ENCODE results near the gene PLEKHM1. TPM values are rescaled to one million over a fixed set of nuclear protein-coding genes. Genes with fewer than 3 reads are reported as not detected.

PLEKHM1 gene
- total and polyA plus RNA-seq, 12 donors = 10.1 to 152 (median 51.6) TPM

GRCh38 chr17:45427181-45427835, 63.2 kb downstream of the PLEKHM1 start:
- intact Hi-C loops (cut with DNase I) = no loop called here
- H3K27ac ChIP-seq = no peak overlapping the region
- H3K27me3 ChIP-seq = peaks cover 17% of the 10 kb centered on the region
- peaks cover 24 to 32% of the 10 kb centered on the region in 2 donors for H3K4me1 ChIP-seq (replicated peaks in 1 of 2)
- no peaks in the 10 kb centered on the region for H3K9me3 ChIP-seq (replicated peaks in 1 of 3)
- no peak for DNase-seq
- H3K36me3 ChIP-seq (replicated peaks in 1 of 2) = no peaks in the 10 kb centered on the region
- WGBS, 4 donors = 73 to 85% (median 81%) methylated on average over 8 to 11 of the region's 11 CpGs
- H3K4me3 ChIP-seq = no peak overlapping the region
- no peak for TF ChIP-seq CTCF (IDR thresholded peaks at IDR 0.05)
- no peak for TF ChIP-seq POLR2A (IDR thresholded peaks at IDR 0.05)

GRCh38 chr17:45426561-45426960, 64.0 kb downstream of the PLEKHM1 start:
- H3K36me3 ChIP-seq (replicated peaks in 1 of 2) = no peaks in the 10 kb centered on the region
- intact Hi-C loops (cut with DNase I) = no loop called here
- peaks cover 16 to 28% of the 10 kb centered on the region in 2 donors for H3K4me1 ChIP-seq (replicated peaks in 1 of 2)
- H3K9me3 ChIP-seq (replicated peaks in 1 of 3) = no peaks in the 10 kb centered on the region
- 68 to 74% (median 70%) methylated on average over 7 of the region's 7 CpGs for WGBS, 4 donors
- TF ChIP-seq POLR2A (IDR thresholded peaks at IDR 0.05) = no peak
- TF ChIP-seq CTCF (IDR thresholded peaks at IDR 0.05) = no peak
- H3K27ac ChIP-seq = no peak overlapping the region
- no peak for DNase-seq
- H3K27me3 ChIP-seq = peaks cover 17% of the 10 kb centered on the region
- H3K4me3 ChIP-seq = no peak overlapping the region

- no peak for DNase-seq
- 66 to 90% (median 82%) methylated on average over 2 to 6 of the region's 6 CpGs for WGBS, 4 donors
- no peaks in the 10 kb centered on the region for H3K9me3 ChIP-seq (replicated peaks in 1 of 3)
Measured at GRCh38 chr17:45425984-45426413, 64.5 kb downstream of the PLEKHM1 start.

More at GRCh38 chr17:45425984-45426413, 64.5 kb downstream of the PLEKHM1 start:
- H3K27ac ChIP-seq = no peak overlapping the region
- H3K36me3 ChIP-seq (replicated peaks in 1 of 2) = no peaks in the 10 kb centered on the region
- peaks cover 13% of the 10 kb centered on the region for H3K27me3 ChIP-seq
- TF ChIP-seq CTCF (IDR thresholded peaks at IDR 0.05) (no peak), POLR2A (IDR thresholded peaks at IDR 0.05) (no peak)
- H3K4me1 ChIP-seq (replicated peaks in 1 of 2) = peaks cover 10 to 23% of the 10 kb centered on the region in 2 donors
- intact Hi-C loops (cut with DNase I) = no loop called here
- H3K4me3 ChIP-seq = no peak overlapping the region
